Fibroblast of lung (primary cell): ENCODE measurements around the gene FSHR. TPM values are rescaled to one million over a fixed set of nuclear protein-coding genes. Genes with fewer than 3 reads are reported as not detected.

Experiments
- DNase-seq, 2 donors: peaks; one replicate each; pipeline versions ENCODE4 v3.0.0 to v3.0.0-alpha.2; 2010; ENCODE audit warnings: low read depth in 2 of 2
- H2AFZ ChIP-seq: 2 replicates; pipeline ENCODE4 v1.5.1; 2012; ENCODE audit warnings: low read length, control low read depth, inconsistent platforms
- H3K27ac ChIP-seq: 2 replicates; pipeline ENCODE4 v1.5.1; 2011; ENCODE audit warnings: low read length, control low read depth; ENCODE audit not compliant: insufficient read depth
- H3K27me3 ChIP-seq: 2 replicates; pipeline ENCODE4 v1.5.1; 2011; ENCODE audit warnings: mild to moderate bottlenecking, low read length; ENCODE audit not compliant: control insufficient read depth, insufficient read depth
- H3K36me3 ChIP-seq: 2 replicates; pipeline ENCODE4 v1.5.1; 2011; ENCODE audit warnings: low read length; ENCODE audit not compliant: control insufficient read depth, insufficient read depth
- H3K4me1 ChIP-seq: 2 replicates; pipeline ENCODE4 v1.5.1; 2011; ENCODE audit warnings: low read length; ENCODE audit not compliant: control insufficient read depth, insufficient read depth; ENCODE audit errors: extremely low read depth
- H3K4me2 ChIP-seq: 2 replicates; pipeline ENCODE4 v1.5.1; 2011; ENCODE audit warnings: low read length, control low read depth; ENCODE audit not compliant: insufficient read depth; ENCODE audit errors: extremely low read depth
- H3K4me3 ChIP-seq, 4 experiments: fragments of 200-600 bp in 1 of 4; sonication (generic) in 1 of 4; replicated peaks in 1 of 4; 2 replicates each; pipeline ENCODE4 v1.5.1; 2011 to 2016; ENCODE audit warnings: low read length in 4 of 4, low read depth in 3 of 4, mild to moderate bottlenecking in 3 of 4, control low read depth in 2 of 4, inconsistent platforms in 1 of 4, mixed read lengths in 1 of 4; ENCODE audit not compliant: insufficient read depth in 1 of 4; ENCODE audit errors: control extremely low read depth in 1 of 4
- H3K79me2 ChIP-seq: 2 replicates; pipeline ENCODE4 v1.5.1; 2012; ENCODE audit warnings: mild to moderate bottlenecking, low read length, inconsistent platforms; ENCODE audit not compliant: control insufficient read depth, insufficient read depth
- H3K9ac ChIP-seq: 2 replicates; pipeline ENCODE4 v1.5.1; 2011; ENCODE audit warnings: mild to moderate bottlenecking, low read length, control low read depth; ENCODE audit not compliant: insufficient read depth
- H3K9me3 ChIP-seq: 2 replicates; pipeline ENCODE4 v1.5.1; 2012; ENCODE audit warnings: low read depth, low read length; ENCODE audit not compliant: control insufficient read depth, insufficient read depth
- H4K20me1 ChIP-seq: 2 replicates; pipeline ENCODE4 v1.5.1; 2011; ENCODE audit warnings: low read length; ENCODE audit not compliant: control insufficient read depth, insufficient read depth; ENCODE audit errors: extremely low read depth
- CTCF ChIP-seq, 2 donors: IDR thresholded peaks in 1 of 2; conservative IDR thresholded peaks in 1 of 2; 1 replicate in 1 of 2; 2 replicates in 1 of 2; pipeline ENCODE4 v1.5.1; 2011 to 2012; ENCODE audit warnings: low read length in 2 of 2, control low read depth in 1 of 2, inconsistent platforms in 1 of 2, low read depth in 1 of 2, mild to moderate bottlenecking in 1 of 2
- EZH2 ChIP-seq: IDR thresholded peaks from 2 replicates; pipeline ENCODE4 v1.5.1; 2012; ENCODE audit warnings: low read length, control low read depth, mild to moderate bottlenecking; ENCODE audit errors: missing control alignments
- polyA plus RNA-seq, 2 donors: library from polyadenylated mRNA; depleted of rRNA in 1 of 2; stranded (reverse) in 1 of 2; unstranded in 1 of 2; fragments of >200 nt; gene quantifications; 2 replicates each; pipeline ENCODE4 v1.2.1, GENCODE V29; 2011 to 2012; ENCODE audit warnings: missing spikeins in 1 of 2
- total RNA-seq: library from RNA; depleted of rRNA; stranded (reverse); fragments of >200 nt; gene quantifications from 2 replicates; pipeline ENCODE4 v1.2.1, GENCODE V29; 2014

FSHR gene
- total and polyA plus RNA-seq, 2 donors (not counting 1 experiment from before 2014, with no cell fraction given), result not detected

- H2AFZ ChIP-seq, result no peak overlapping the region
- H4K20me1 ChIP-seq, result no peaks in the 10 kb centered on the region
- no peak overlapping the region for H3K4me3 ChIP-seq
- H3K9me3 ChIP-seq, result no peaks in the 10 kb centered on the region
- H3K27ac ChIP-seq, result no peak overlapping the region
- TF ChIP-seq CTCF (conservative IDR thresholded peaks at IDR 0.05 in 1 of 2, IDR thresholded peaks at IDR 0.05 in 1 of 2; ENCODE audit: low read depth in 1 of 2, low read length in 2 of 2) (no peak), EZH2 (no peak)
- no peaks in the 10 kb centered on the region for H3K36me3 ChIP-seq
- H3K4me1 ChIP-seq, result no peaks in the 10 kb centered on the region
- H3K9ac ChIP-seq, result no peak overlapping the region
- H3K27me3 ChIP-seq, result no peaks in the 10 kb centered on the region
- no peak for DNase-seq
- no peak overlapping the region for H3K4me2 ChIP-seq
- H3K79me2 ChIP-seq, result no peaks in the 10 kb centered on the region
Measured at GRCh38 chr2:49164729-49165128, 10.4 kb upstream of the FSHR start.

DNA sequence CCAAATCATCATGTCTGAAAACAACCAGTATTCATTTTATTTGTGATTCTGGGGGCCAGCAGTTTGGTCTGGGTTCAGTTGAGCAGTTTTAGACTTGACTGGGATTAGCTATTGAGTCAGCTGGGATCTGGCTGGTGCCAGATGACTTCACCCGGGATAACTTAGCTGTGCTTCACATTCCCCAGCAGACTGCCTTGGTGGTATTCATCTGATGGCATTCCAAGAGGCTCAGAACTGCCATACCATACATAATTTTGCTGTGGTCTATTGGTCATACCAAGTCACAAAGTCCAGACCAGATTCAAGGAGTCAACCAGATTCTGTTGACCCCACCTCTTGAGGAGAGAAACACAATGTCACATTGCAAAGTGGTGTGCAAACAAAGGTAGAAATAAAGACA is 7.8 kb upstream of the FSHR start:
- no peak overlapping the region for H3K27ac ChIP-seq
- H3K4me1 ChIP-seq, result no peaks in the 10 kb centered on the region
- no peaks in the 10 kb centered on the region for H4K20me1 ChIP-seq
- no peaks in the 10 kb centered on the region for H3K27me3 ChIP-seq
- H2AFZ ChIP-seq, result no peak overlapping the region
- DNase-seq, result peak in 1 of 2 donors; percentile 65
- H3K9ac ChIP-seq, result no peak overlapping the region
- H3K4me3 ChIP-seq, result no peak overlapping the region
- no peaks in the 10 kb centered on the region for H3K79me2 ChIP-seq
- TF ChIP-seq EZH2 (no peak), CTCF (conservative IDR thresholded peaks at IDR 0.05 in 1 of 2, IDR thresholded peaks at IDR 0.05 in 1 of 2; ENCODE audit: low read depth in 1 of 2, low read length in 2 of 2) (no peak)
- H3K9me3 ChIP-seq, result no peaks in the 10 kb centered on the region
- H3K36me3 ChIP-seq, result no peaks in the 10 kb centered on the region
- no peak overlapping the region for H3K4me2 ChIP-seq

GRCh38 chr2:49154891-49155290 is 576 bp upstream of the FSHR start:
- no peaks in the 10 kb centered on the region for H3K27me3 ChIP-seq
- H3K27ac ChIP-seq, result no peak overlapping the region
- H3K36me3 ChIP-seq, result no peaks in the 10 kb centered on the region
- H3K9ac ChIP-seq, result no peak overlapping the region
- no peak overlapping the region for H3K4me3 ChIP-seq
- H3K9me3 ChIP-seq, result no peaks in the 10 kb centered on the region
- no peak overlapping the region for H2AFZ ChIP-seq
- no peaks in the 10 kb centered on the region for H4K20me1 ChIP-seq
- DNase-seq, result no peak
- H3K4me1 ChIP-seq, result no peaks in the 10 kb centered on the region
- TF ChIP-seq CTCF (conservative IDR thresholded peaks at IDR 0.05 in 1 of 2, IDR thresholded peaks at IDR 0.05 in 1 of 2; ENCODE audit: low read depth in 1 of 2, low read length in 2 of 2), result no peak
- H3K79me2 ChIP-seq, result no peaks in the 10 kb centered on the region
- H3K4me2 ChIP-seq, result no peak overlapping the region
